Gastroesophageal sphincter (tissue), 4 donors: ENCODE results near the gene ZNF771. TPM values are rescaled to one million over a fixed set of nuclear protein-coding genes. Genes with fewer than 3 reads are reported as not detected.
A peak's percentile ranks its signal among the peaks of the same experiment; 100 is the strongest.
"Not testable (repeated sequence)": the region's sequence is repeated elsewhere in the genome, so short reads cannot be mapped to it uniquely, and the experiment has no call there.

Experiments
- ATAC-seq: fragments of 150-250 bp; one replicate; pipeline ENCODE4 v1.9.1; 2016; ENCODE audit warnings: mild to moderate bottlenecking, moderate library complexity
- H3K27ac ChIP-seq, 4 donors: fragments of 200-600 bp; sonication (generic) in 3 of 4; 1 replicate in 3 of 4; 2 replicates in 1 of 4; pipeline ENCODE4 v1.5.1; 2016 to 2019
- H3K27me3 ChIP-seq: fragments of 200-600 bp; sonication (generic); one replicate; pipeline ENCODE4 v1.5.1; 2019
- H3K36me3 ChIP-seq, 2 donors: fragments of 200-600 bp; sonication (generic); one replicate each; pipeline ENCODE4 v1.5.1; 2019; ENCODE audit warnings: control low read depth in 1 of 2
- H3K4me1 ChIP-seq, 3 donors: fragments of 200-600 bp; sonication (generic); 1 replicate in 2 of 3; 2 replicates in 1 of 3; pipeline ENCODE4 v1.5.1; 2016 to 2019; ENCODE audit warnings: control low read depth in 2 of 3
- H3K4me3 ChIP-seq, 2 donors: fragments of 200-600 bp; sonication (generic); one replicate each; pipeline ENCODE4 v1.5.1; 2019; ENCODE audit warnings: mild to moderate bottlenecking in 1 of 2, moderate library complexity in 1 of 2
- H3K9me3 ChIP-seq, 3 donors: fragments of 200-600 bp; sonication (generic); one replicate each; pipeline ENCODE4 v1.5.1; 2017 to 2019; ENCODE audit warnings: control low read depth in 2 of 3
- CTCF ChIP-seq, 4 experiments: fragments of 200-600 bp in 2 of 4; fragments of 450-650 bp in 2 of 4; sonication (generic) in 1 of 4; IDR thresholded peaks; one replicate each; pipeline ENCODE4 v1.5.1; 2017 to 2019; ENCODE audit warnings: antibody characterized with exemption in 4 of 4, mild to moderate bottlenecking in 2 of 4, moderate library complexity in 2 of 4
- EP300 ChIP-seq: sonication (generic); formaldehyde crosslinking; IDR thresholded peaks from one replicate; pipeline ENCODE4 v1.6.1; 2017; ENCODE audit warnings: antibody characterized with exemption, mild to moderate bottlenecking
- POLR2A ChIP-seq, 2 donors: fragments of 450-650 bp; IDR thresholded peaks; one replicate each; pipeline ENCODE4 v1.6.1; 2017; ENCODE audit warnings: antibody characterized with exemption in 2 of 2, mild to moderate bottlenecking in 2 of 2, moderate library complexity in 1 of 2
- POLR2AphosphoS5 ChIP-seq: sonication (generic); formaldehyde crosslinking; IDR thresholded peaks from one replicate; pipeline ENCODE4 v1.6.1; 2017; ENCODE audit warnings: antibody characterized with exemption
- WGBS, 2 donors: methylation state at CpG; one replicate each; pipeline ENCODE4 v1.1.5; 2018; ENCODE audit warnings: low coverage in 1 of 2; 5-methylcytosine and 5-hydroxymethylcytosine counted together
- total RNA-seq, 4 donors: library from RNA; depleted of rRNA; stranded (reverse); fragments of >200 nt; gene quantifications; one replicate each; pipeline ENCODE4 v1.1.0, GENCODE V29; 2016

The ZNF771 gene
- total RNA-seq, 4 donors from 2014 or later: 17.6 to 29.3 (median 19.5) TPM

- peak within 1 kb of the TSS; percentile 72 to 88 (median 86) for H3K27ac ChIP-seq
- 0% methylated on average over 5 of the region's 103 CpGs; no CpG with 5 or more reads in 1 of the 2 donors for WGBS, 2 donors
- peaks cover 0 to 55% (median 12%) of the 10 kb centered on the region in 3 donors for H3K4me1 ChIP-seq
- TF ChIP-seq EP300 (no peak), POLR2AphosphoS5 (peak; percentile 54), POLR2A (IDR thresholded peaks at IDR 0.05) (peak; percentile 27 to 36), CTCF (IDR thresholded peaks at IDR 0.05) (peak in 3 of 4 experiments; percentile 48 to 61 (median 57))
- peak within 1 kb of the TSS; percentile 64 to 93 for H3K4me3 ChIP-seq
- H3K9me3 ChIP-seq: no peaks in the 10 kb centered on the region
- no peaks in the 10 kb centered on the region for H3K27me3 ChIP-seq
- ATAC-seq: peak; percentile 97
- H3K36me3 ChIP-seq: peaks cover 0 to 20% of the 10 kb centered on the region in 2 donors
Measured at GRCh38 chr16:30395155-30395991, 12.0 kb upstream of the ZNF771 start, which contains the start of gene ZNF48. ZNF48 (plus strand) TSS chr16:30395420; CDS start chr16:30395795, 375 bp downstream.

- H3K27me3 ChIP-seq: no peaks in the 10 kb centered on the region
- no peaks in the 10 kb centered on the region for H3K9me3 ChIP-seq
- peaks cover 0 to 61% (median 12%) of the 10 kb centered on the region in 3 donors for H3K4me1 ChIP-seq
- peak overlapping the region; percentile 72 to 88 (median 86) for H3K27ac ChIP-seq
- no peak for ATAC-seq
- TF ChIP-seq EP300 (no peak), POLR2A (IDR thresholded peaks at IDR 0.05) (no peak)
- H3K4me3 ChIP-seq: peak overlapping the region; percentile 64 to 93
- H3K36me3 ChIP-seq: peaks cover 0 to 20% of the 10 kb centered on the region in 2 donors
- WGBS, 2 donors: 10 to 16% methylated on average over 8 to 13 of the region's 13 CpGs
Measured at GRCh38 chr16:30395992-30396585, 11.3 kb upstream of the ZNF771 start.

GRCh38 chr16:30396627-30397026, 10.8 kb upstream of the ZNF771 start:
- H3K27ac ChIP-seq, H3K4me3 ChIP-seq, ATAC-seq, H3K27me3 ChIP-seq, H3K9me3 ChIP-seq: not testable (repeated sequence)
- H3K4me1 ChIP-seq: peaks cover 0 to 65% (median 12%) of the 10 kb centered on the region in 3 donors
- WGBS, 2 donors: 71 to 78% methylated on average over 2 to 3 of the region's 4 CpGs
- peaks cover 0 to 20% of the 10 kb centered on the region in 2 donors for H3K36me3 ChIP-seq

GRCh38 chr16:30397056-30397455, 10.3 kb upstream of the ZNF771 start:
- no peaks in the 10 kb centered on the region for H3K27me3 ChIP-seq
- ATAC-seq: no peak
- 70 to 77% methylated on average over 4 of the region's 4 CpGs for WGBS, 2 donors
- peaks cover 0 to 65% (median 12%) of the 10 kb centered on the region in 3 donors for H3K4me1 ChIP-seq
- H3K9me3 ChIP-seq: no peaks in the 10 kb centered on the region
- no peak overlapping the region for H3K27ac ChIP-seq
- H3K36me3 ChIP-seq: peaks cover 0 to 20% of the 10 kb centered on the region in 2 donors
- TF ChIP-seq EP300 (no peak), POLR2AphosphoS5 (no peak)
- no peak overlapping the region for H3K4me3 ChIP-seq

GRCh38 chr16:30397776-30398660, 9.4 kb upstream of the ZNF771 start:
- Histone ChIP-seq H3K4me3 (no peak overlapping the region), H3K4me1 (peaks cover 0 to 65% (median 12%) of the 10 kb centered on the region in 3 donors)

More at GRCh38 chr16:30397776-30398660, 9.4 kb upstream of the ZNF771 start:
- Histone ChIP-seq H3K27ac (no peak overlapping the region), H3K36me3 (peaks cover 0 to 20% of the 10 kb centered on the region in 2 donors), H3K27me3 (no peaks in the 10 kb centered on the region), H3K9me3 (no peaks in the 10 kb centered on the region)
- no peak for ATAC-seq
- TF ChIP-seq CTCF (IDR thresholded peaks at IDR 0.05) (no peak), POLR2AphosphoS5 (no peak), POLR2A (IDR thresholded peaks at IDR 0.05) (no peak), EP300 (no peak)
- WGBS, 2 donors: no CpG with 5 or more reads among the region's 42 CpGs
